ENCODE results near the gene SYTL2.
"Not testable (repeated sequence)": the region's sequence is repeated elsewhere in the genome, so short reads cannot be mapped to it uniquely, and the experiment has no call there.

Gene SYTL2

GRCh38 chr11:85795712-85796487, 15.0 kb downstream of the SYTL2 start:
- no peak for DNase-seq

- no peak for DNase-seq
Measured at GRCh38 chr11:85791409-85791990, 19.4 kb downstream of the SYTL2 start.

GRCh38 chr11:85787809-85788760, 22.9 kb downstream of the SYTL2 start:
- no peak for DNase-seq

- no peak for DNase-seq
Measured at GRCh38 chr11:85787168-85787567, 23.8 kb downstream of the SYTL2 start.

- DNase-seq = no peak
Measured at GRCh38 chr11:85784480-85785265, 26.3 kb downstream of the SYTL2 start.

GRCh38 chr11:85783758-85784157, 27.2 kb downstream of the SYTL2 start:
- no peak for DNase-seq

GRCh38 chr11:85780780-85781517, 30.0 kb downstream of the SYTL2 start:
- DNase-seq = not testable (repeated sequence)

GRCh38 chr11:85779956-85780640, 30.8 kb downstream of the SYTL2 start:
- no peak for DNase-seq

GRCh38 chr11:85777603-85777972, 33.4 kb downstream of the SYTL2 start:
- not testable (repeated sequence) for DNase-seq

- no peak for DNase-seq
Measured at GRCh38 chr11:85776951-85777602, 33.9 kb downstream of the SYTL2 start.

- DNase-seq = no peak
Measured at GRCh38 chr11:85774256-85775101, 36.5 kb downstream of the SYTL2 start.

- no peak for DNase-seq
Measured at GRCh38 chr11:85772695-85773094, 38.2 kb downstream of the SYTL2 start.

GRCh38 chr11:85771568-85771967, 39.4 kb downstream of the SYTL2 start:
- no peak for DNase-seq

GRCh38 chr11:85769771-85770170, 41.2 kb downstream of the SYTL2 start:
- DNase-seq = no peak

- DNase-seq = no peak
Measured at GRCh38 chr11:85768473-85769146, 42.3 kb downstream of the SYTL2 start.

- no peak for DNase-seq
Measured at GRCh38 chr11:85767246-85767945, 43.5 kb downstream of the SYTL2 start.

- DNase-seq = no peak
Measured at GRCh38 chr11:85766721-85767161, 44.2 kb downstream of the SYTL2 start.

- no peak for DNase-seq
Measured at GRCh38 chr11:85764796-85765195, 46.1 kb downstream of the SYTL2 start.

Data from right forelimb (tissue), 1 donor.